Gastrocnemius medialis (tissue), 4 donors: ENCODE data around the gene FUT7. TPM values are rescaled to one million over a fixed set of nuclear protein-coding genes. Genes with fewer than 3 reads are reported as not detected.

ENCODE experiments used
- ATAC-seq, 2 donors: fragments of 150-250 bp; one replicate each; pipeline ENCODE4 v1.9.1; 2016
- DNase-seq, 2 donors: peaks; one replicate each; pipeline ENCODE4 v3.0.0-alpha.2; 2019
- H3K27ac ChIP-seq, 4 donors: fragments of 200-600 bp; sonication (generic); 1 replicate in 1 of 4; 2 replicates in 3 of 4; pipeline ENCODE4 v1.5.1; 2016 to 2018; ENCODE audit warnings: mild to moderate bottlenecking in 2 of 4, moderate library complexity in 1 of 4
- H3K27me3 ChIP-seq, 3 donors: fragments of 200-600 bp; sonication (generic) in 2 of 3; 1 replicate in 1 of 3; 2 replicates in 2 of 3; pipeline versions ENCODE4 v1.5.1 to v1.6.0; 2016 to 2019; ENCODE audit warnings: mild to moderate bottlenecking in 1 of 3, moderate library complexity in 1 of 3
- H3K36me3 ChIP-seq, 2 donors: fragments of 200-600 bp; sonication (generic) in 1 of 2; one replicate each; pipeline ENCODE4 v1.5.1; 2017 to 2018
- H3K4me1 ChIP-seq, 2 donors: fragments of 200-600 bp; sonication (generic) in 1 of 2; one replicate each; pipeline ENCODE4 v1.5.1; 2016 to 2017; ENCODE audit warnings: mild to moderate bottlenecking in 2 of 2
- H3K4me3 ChIP-seq, 4 donors: fragments of 200-600 bp; sonication (generic) in 3 of 4; 1 replicate in 1 of 4; 2 replicates in 3 of 4; pipeline ENCODE4 v1.5.1; 2016 to 2019; ENCODE audit warnings: mild to moderate bottlenecking in 2 of 4
- H3K9me3 ChIP-seq, 3 donors: fragments of 200-600 bp; sonication (generic) in 2 of 3; 1 replicate in 1 of 3; 2 replicates in 2 of 3; pipeline ENCODE4 v1.5.1; 2016 to 2019
- CTCF ChIP-seq, 5 experiments: fragments of 450-650 bp in 3 of 5; fragments of 200-600 bp in 2 of 5; sonication (generic) in 2 of 5; IDR thresholded peaks in 4 of 5; conservative IDR thresholded peaks in 1 of 5; 1 replicate in 4 of 5; 2 replicates in 1 of 5; pipeline ENCODE4 v1.5.1; 2016 to 2019; ENCODE audit warnings: antibody characterized with exemption in 5 of 5, mild to moderate bottlenecking in 3 of 5, moderate library complexity in 3 of 5
- POLR2A ChIP-seq, 2 donors: fragments of 450-650 bp; IDR thresholded peaks; one replicate each; pipeline ENCODE4 v1.6.1; 2017; ENCODE audit warnings: antibody characterized with exemption in 2 of 2, mild to moderate bottlenecking in 2 of 2, moderate library complexity in 2 of 2
- in situ Hi-C, 4 donors: fragments of 200-750 bp; cut with MboI; loops; one replicate each; pipeline versions ENCODE4 v1.15.0 to v1.8.0; 2017; ENCODE audit warnings: low sequenced_read_pairs in 4 of 4
- intact Hi-C: fragments of 100-400 bp; cut with DNase I; formaldehyde crosslinking; loops from one replicate; pipeline ENCODE4 v1.15.1; 2023; ENCODE audit warnings: low total_unique reads
- total RNA-seq, 4 donors: library from RNA; depleted of rRNA; stranded (reverse); fragments of >200 nt; gene quantifications; one replicate each; pipeline versions ENCODE4 v1.1.0 to v1.2.3, GENCODE V29; 2016

FUT7 gene
- total RNA-seq, 4 donors from 2014 or later: not detected

GRCh38 chr9:136982232-136983051, 49.4 kb downstream of the FUT7 start, which contains the start of gene LCNL1:
LCNL1 (plus strand) TSS chr9:136982993; CDS start chr9:136983587, 594 bp downstream.
- intact Hi-C loops: no loop called here
- in situ Hi-C loops: no loop called here
- peak within 1 kb of the TSS in 2 of 4 donors; percentile 52 to 64 for H3K27ac ChIP-seq

DNA sequence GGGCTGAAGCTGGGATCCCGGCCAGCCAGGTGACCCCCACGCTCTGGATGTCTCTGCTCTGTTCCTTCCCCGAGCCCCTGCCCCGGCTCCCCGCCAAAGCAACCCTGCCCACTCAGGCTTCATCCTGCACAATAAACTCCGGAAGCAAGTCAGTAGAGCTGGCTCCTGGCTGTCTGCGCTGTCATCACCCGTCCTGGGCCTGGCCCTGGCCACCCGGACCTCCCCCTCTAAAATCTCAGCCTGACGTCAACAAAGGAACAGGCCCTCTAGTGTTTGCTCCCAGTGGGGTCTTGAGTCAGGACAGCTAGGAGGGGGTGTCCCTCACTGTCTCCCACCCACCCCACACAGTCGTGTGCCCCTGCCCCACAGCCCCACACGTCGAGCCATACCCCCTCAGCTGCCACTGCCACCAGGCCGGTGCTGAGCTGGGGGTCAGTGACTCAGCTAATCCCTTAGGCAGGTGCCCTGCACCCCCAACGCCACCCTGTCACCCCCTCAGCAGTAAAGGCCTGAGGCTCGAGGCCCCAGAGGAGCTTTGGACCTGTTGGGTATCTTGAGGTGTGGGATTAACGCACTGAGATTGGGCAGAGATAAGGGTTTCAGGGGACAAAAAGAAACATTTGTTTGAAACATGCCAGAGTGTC, 50.2 kb downstream of the FUT7 start:
- TF ChIP-seq POLR2A (IDR thresholded peaks at IDR 0.05) (no peak), CTCF (IDR thresholded peaks at IDR 0.05 in 4 of 5, conservative IDR thresholded peaks at IDR 0.05 in 1 of 5) (no peak)
- DNase-seq: no peak
- in situ Hi-C loops: no loop called here
- peak in 1 of 2 donors; percentile 21 for ATAC-seq
- Histone ChIP-seq H3K9me3 (no peaks in the 10 kb centered on the region), H3K4me3 (no peak overlapping the region), H3K36me3 (no peaks in the 10 kb centered on the region), H3K27me3 (peaks cover 19 to 41% (median 35%) of the 10 kb centered on the region in 3 donors), H3K4me1 (peaks cover 0 to 12% of the 10 kb centered on the region in 2 donors), H3K27ac (peak overlapping the region in 3 of 4 donors; percentile 18 to 64 (median 64))
- intact Hi-C loops: no loop called here

More at GRCh38 chr9:136982232-136983051, 49.4 kb downstream of the FUT7 start, which contains the start of gene LCNL1:
- H3K9me3 ChIP-seq: no peaks in the 10 kb centered on the region
- no peak within 1 kb of the TSS for H3K4me3 ChIP-seq
- no peak for ATAC-seq
- TF ChIP-seq POLR2A (IDR thresholded peaks at IDR 0.05) (no peak), CTCF (IDR thresholded peaks at IDR 0.05 in 4 of 5, conservative IDR thresholded peaks at IDR 0.05 in 1 of 5) (no peak)
- DNase-seq: no peak
- H3K4me1 ChIP-seq: peaks cover 0 to 12% of the 10 kb centered on the region in 2 donors
- H3K36me3 ChIP-seq: no peaks in the 10 kb centered on the region
- H3K27me3 ChIP-seq: peaks cover 19 to 37% (median 31%) of the 10 kb centered on the region in 3 donors

DNA sequence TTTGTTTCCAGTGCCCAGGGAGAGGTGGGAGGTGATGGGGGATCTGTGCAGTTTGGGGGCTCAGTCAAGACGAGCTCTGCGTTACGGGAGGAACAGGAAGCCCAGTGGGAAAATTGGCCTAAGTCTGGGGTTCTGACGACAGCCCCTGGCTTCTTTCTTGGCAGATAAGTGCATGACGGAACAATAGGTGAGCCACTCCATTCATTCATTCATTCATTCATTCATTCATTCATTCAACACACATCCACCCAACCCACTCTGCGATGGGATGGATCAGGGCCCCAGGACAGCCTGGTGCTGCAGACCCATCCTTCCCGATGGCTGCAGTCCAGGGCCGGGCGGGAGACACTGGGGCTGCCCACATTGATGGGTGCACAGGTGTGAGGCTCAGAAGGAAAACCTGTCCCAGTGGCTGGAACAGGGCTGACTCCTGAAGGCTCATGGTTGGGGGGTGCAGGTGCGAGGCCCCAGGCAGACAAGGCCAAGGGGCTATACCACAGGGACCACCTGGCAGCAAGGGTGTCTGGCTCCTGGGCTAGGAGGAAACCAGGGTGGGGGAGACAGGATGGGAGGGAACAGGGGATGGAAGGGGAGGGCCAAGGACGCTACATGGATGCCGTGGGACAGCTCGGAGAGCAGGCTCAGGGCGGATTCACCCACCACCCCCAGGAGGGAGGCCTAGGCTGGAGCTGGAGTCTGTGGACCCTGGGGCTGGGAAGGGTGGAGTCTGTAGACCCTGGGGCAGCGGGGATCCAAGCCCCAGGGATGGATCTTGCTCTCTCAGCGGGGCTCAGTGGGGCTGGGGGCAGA, 51.0 kb downstream of the FUT7 start:
- DNase-seq (no peak), ATAC-seq (no peak)
- Histone ChIP-seq H3K36me3 (no peaks in the 10 kb centered on the region), H3K9me3 (no peaks in the 10 kb centered on the region), H3K4me1 (peaks cover 0 to 12% of the 10 kb centered on the region in 2 donors), H3K27ac (peak overlapping the region in 3 of 4 donors; percentile 18 to 64 (median 64)), H3K27me3 (peaks cover 13 to 33% (median 32%) of the 10 kb centered on the region in 3 donors), H3K4me3 (no peak overlapping the region)
- in situ Hi-C loops: no loop called here
- intact Hi-C loops: no loop called here
- TF ChIP-seq CTCF (IDR thresholded peaks at IDR 0.05 in 4 of 5, conservative IDR thresholded peaks at IDR 0.05 in 1 of 5): no peak
- no peak for TF ChIP-seq POLR2A (IDR thresholded peaks at IDR 0.05)

Other genes starting within 250 kb of the FUT7 start
- gene TMEM141, start 240.7 kb downstream of the FUT7 start, total RNA-seq: 10 to 100 TPM; 46.9 to 70.2 (median 51.1) TPM
- gene CCDC183, start 235.8 kb downstream of the FUT7 start, total RNA-seq: under 1 TPM in 1 of 4 donors, not detected in 3; 0.31 TPM
- gene RABL6, start 224.1 kb downstream of the FUT7 start, total RNA-seq: 100 to 1,000 TPM in 2 of 4 donors, 10 to 100 TPM in 2; 84.9 to 121 (median 105) TPM
- gene AJM1, start 189.6 kb downstream of the FUT7 start, total RNA-seq: 1 to 10 TPM; 1.3 to 2.1 (median 1.6) TPM
- 100 to 1,000 TPM in 3 of 4 donors, 10 to 100 TPM in 1; 98.8 to 204 (median 152) TPM for gene PHPT1, start 182.7 kb downstream of the FUT7 start, total RNA-seq
- 1 to 10 TPM in 3 of 4 donors, under 1 TPM in 1; 0.95 to 2.3 (median 1.7) TPM for gene MAMDC4, start 179.7 kb downstream of the FUT7 start, total RNA-seq
- gene EDF1, start 165.8 kb downstream of the FUT7 start, total RNA-seq: 100 to 1,000 TPM; 285 to 440 (median 334) TPM
- gene TRAF2, start 145.6 kb downstream of the FUT7 start, total RNA-seq: 1 to 10 TPM; 3.5 to 6.6 (median 4.8) TPM
- 100 to 1,000 TPM; 329 to 469 (median 435) TPM for gene FBXW5, start 87.3 kb downstream of the FUT7 start, total RNA-seq
- 1 to 10 TPM in 2 of 4 donors, not detected in 2; 1.7 to 5.2 TPM for gene C8G, start 86.8 kb downstream of the FUT7 start, total RNA-seq
- not detected for gene LCN12, start 79.8 kb downstream of the FUT7 start, total RNA-seq
- 10 to 100 TPM in 3 of 4 donors, 1 to 10 TPM in 1; 2.3 to 35.2 (median 27.0) TPM for gene PTGDS, start 54.6 kb downstream of the FUT7 start, total RNA-seq
- under 1 TPM in 1 of 4 donors, not detected in 3; 0.10 TPM for gene LCNL1, start 49.1 kb downstream of the FUT7 start, total RNA-seq
- 10 to 100 TPM; 10.8 to 15.6 (median 14.6) TPM for gene PAXX, start 39.7 kb downstream of the FUT7 start, total RNA-seq
- under 1 TPM in 1 of 4 donors, not detected in 3; 0.36 TPM for gene CLIC3, start 35.5 kb downstream of the FUT7 start, total RNA-seq
- 10 to 100 TPM; 14.1 to 20.0 (median 16.7) TPM for gene ABCA2, start 3.9 kb downstream of the FUT7 start, total RNA-seq
- gene NPDC1, start 14.1 kb upstream of the FUT7 start, total RNA-seq: 10 to 100 TPM; 11.3 to 22.3 (median 19.0) TPM
- gene ENTPD2, start 22.0 kb upstream of the FUT7 start, total RNA-seq: under 1 TPM in 2 of 4 donors, not detected in 2; 0.22 to 0.55 TPM
- under 1 TPM in 3 of 4 donors, not detected in 1; 0.16 to 0.24 (median 0.17) TPM for gene SAPCD2, start 38.5 kb upstream of the FUT7 start, total RNA-seq
- gene UAP1L1, start 45.4 kb upstream of the FUT7 start, total RNA-seq: 1 to 10 TPM in 2 of 4 donors, under 1 TPM in 2; 0.49 to 2.5 (median 1.5) TPM
- gene MAN1B1, start 54.9 kb upstream of the FUT7 start, total RNA-seq: 10 to 100 TPM; 15.9 to 31.9 (median 21.1) TPM
- gene DPP7, start 82.6 kb upstream of the FUT7 start, total RNA-seq: 10 to 100 TPM; 36.9 to 63.1 (median 55.9) TPM
- not detected for gene GRIN1, start 107.1 kb upstream of the FUT7 start, total RNA-seq
- not detected for gene LRRC26, start 138.0 kb upstream of the FUT7 start, total RNA-seq
- gene TMEM210, start 140.0 kb upstream of the FUT7 start, total RNA-seq: not detected
- gene ANAPC2, start 156.5 kb upstream of the FUT7 start, total RNA-seq: 10 to 100 TPM; 10.2 to 12.4 (median 10.8) TPM
- 100 to 1,000 TPM in 2 of 4 donors, 10 to 100 TPM in 2; 73.3 to 164 (median 94.4) TPM for gene SSNA1, start 156.6 kb upstream of the FUT7 start, total RNA-seq
- 10 to 100 TPM in 1 of 4 donors, 1 to 10 TPM in 3; 3.4 to 10.2 (median 6.3) TPM for gene TPRN, start 168.7 kb upstream of the FUT7 start, total RNA-seq
- gene TMEM203, start 173.6 kb upstream of the FUT7 start, total RNA-seq: 10 to 100 TPM; 24.7 to 45.9 (median 32.0) TPM
- gene NDOR1, start 173.6 kb upstream of the FUT7 start, total RNA-seq: 1 to 10 TPM; 2.4 to 5.0 (median 4.1) TPM
- 1 to 10 TPM; 1.1 to 6.5 (median 1.5) TPM for gene RNF208, start 190.2 kb upstream of the FUT7 start, total RNA-seq
- under 1 TPM in 1 of 4 donors, not detected in 3; 0.42 TPM for gene CYSRT1, start 193.1 kb upstream of the FUT7 start, total RNA-seq
- not detected for gene RNF224, start 195.4 kb upstream of the FUT7 start, total RNA-seq
- not detected for gene SLC34A3, start 198.8 kb upstream of the FUT7 start, total RNA-seq
- 100 to 1,000 TPM; 222 to 495 (median 363) TPM for gene TUBB4B, start 209.2 kb upstream of the FUT7 start, total RNA-seq
- not detected for gene STPG3, start 219.2 kb upstream of the FUT7 start, total RNA-seq
- 10 to 100 TPM; 21.6 to 61.5 (median 39.4) TPM for gene NELFB, start 223.2 kb upstream of the FUT7 start, total RNA-seq
- 1 to 10 TPM; 1.2 to 2.8 (median 1.7) TPM for gene TOR4A, start 245.6 kb upstream of the FUT7 start, total RNA-seq